GM12873 (cell line): ENCODE data around the gene PPARG.

Experiments
- TF ChIP-seq, protein P1 (sequence below): IDR thresholded peaks from 2 replicates; pipeline ENCODE4 v1.5.1; 2012; ENCODE audit warnings: low read depth, mild to moderate bottlenecking, moderate library complexity, low read length, control low read depth; ENCODE audit not compliant: insufficient read depth; ENCODE audit errors: missing control alignments

PPARG gene

DNA sequence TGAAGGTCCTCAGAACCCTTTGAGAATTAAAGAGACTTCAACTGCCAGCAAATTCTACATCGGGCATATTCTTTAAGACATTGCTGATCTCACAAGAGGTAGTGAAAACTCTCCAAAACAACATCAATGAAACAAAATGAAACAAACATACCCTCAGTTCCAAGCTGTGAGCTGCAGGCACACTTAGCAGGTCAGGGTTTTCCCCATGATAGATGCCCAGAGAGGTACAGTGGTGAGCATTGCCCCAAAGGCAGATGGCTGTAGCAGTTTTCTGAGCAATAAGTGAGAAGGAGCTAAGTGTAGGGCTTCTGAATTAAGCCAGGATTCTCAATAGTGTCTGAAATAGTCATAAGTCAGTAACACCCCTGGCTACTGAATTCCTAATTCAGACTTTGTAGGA, 99.3 kb downstream of the PPARG start:
- TF ChIP-seq, protein P1, sequence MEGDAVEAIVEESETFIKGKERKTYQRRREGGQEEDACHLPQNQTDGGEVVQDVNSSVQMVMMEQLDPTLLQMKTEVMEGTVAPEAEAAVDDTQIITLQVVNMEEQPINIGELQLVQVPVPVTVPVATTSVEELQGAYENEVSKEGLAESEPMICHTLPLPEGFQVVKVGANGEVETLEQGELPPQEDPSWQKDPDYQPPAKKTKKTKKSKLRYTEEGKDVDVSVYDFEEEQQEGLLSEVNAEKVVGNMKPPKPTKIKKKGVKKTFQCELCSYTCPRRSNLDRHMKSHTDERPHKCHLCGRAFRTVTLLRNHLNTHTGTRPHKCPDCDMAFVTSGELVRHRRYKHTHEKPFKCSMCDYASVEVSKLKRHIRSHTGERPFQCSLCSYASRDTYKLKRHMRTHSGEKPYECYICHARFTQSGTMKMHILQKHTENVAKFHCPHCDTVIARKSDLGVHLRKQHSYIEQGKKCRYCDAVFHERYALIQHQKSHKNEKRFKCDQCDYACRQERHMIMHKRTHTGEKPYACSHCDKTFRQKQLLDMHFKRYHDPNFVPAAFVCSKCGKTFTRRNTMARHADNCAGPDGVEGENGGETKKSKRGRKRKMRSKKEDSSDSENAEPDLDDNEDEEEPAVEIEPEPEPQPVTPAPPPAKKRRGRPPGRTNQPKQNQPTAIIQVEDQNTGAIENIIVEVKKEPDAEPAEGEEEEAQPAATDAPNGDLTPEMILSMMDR: no peak

DNA sequence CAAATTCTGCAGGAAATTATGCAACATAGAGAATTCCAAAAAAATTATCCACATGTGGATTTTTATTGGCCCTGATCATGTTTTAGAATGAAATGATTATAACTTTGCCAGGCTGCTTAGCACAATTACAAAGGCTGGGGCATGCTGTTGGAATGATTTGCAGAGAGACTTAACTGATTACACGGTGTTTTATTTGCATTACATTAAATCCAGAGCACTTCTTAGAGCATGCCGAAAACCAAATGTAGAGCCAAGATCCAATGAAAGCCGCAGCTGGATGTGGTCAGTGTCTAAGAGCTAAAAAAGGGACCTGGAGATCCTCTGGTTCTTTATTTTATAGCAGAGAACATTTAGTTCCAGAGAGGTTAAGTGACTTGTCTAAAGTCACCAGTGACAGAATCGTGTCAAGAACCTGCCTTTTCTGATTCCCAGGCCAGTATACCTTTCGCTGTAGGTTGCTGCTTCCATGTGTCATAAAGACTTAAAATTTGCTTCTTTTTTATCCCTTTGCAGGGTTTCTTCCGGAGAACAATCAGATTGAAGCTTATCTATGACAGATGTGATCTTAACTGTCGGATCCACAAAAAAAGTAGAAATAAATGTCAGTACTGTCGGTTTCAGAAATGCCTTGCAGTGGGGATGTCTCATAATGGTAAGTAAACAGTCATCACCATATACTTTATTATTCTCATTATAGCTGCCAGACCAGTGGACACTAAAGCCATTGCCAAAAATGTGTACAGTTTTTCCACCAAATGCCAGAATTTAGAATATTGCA, 103.4 kb downstream of the PPARG start:
- TF ChIP-seq, protein P1: no peak

DNA sequence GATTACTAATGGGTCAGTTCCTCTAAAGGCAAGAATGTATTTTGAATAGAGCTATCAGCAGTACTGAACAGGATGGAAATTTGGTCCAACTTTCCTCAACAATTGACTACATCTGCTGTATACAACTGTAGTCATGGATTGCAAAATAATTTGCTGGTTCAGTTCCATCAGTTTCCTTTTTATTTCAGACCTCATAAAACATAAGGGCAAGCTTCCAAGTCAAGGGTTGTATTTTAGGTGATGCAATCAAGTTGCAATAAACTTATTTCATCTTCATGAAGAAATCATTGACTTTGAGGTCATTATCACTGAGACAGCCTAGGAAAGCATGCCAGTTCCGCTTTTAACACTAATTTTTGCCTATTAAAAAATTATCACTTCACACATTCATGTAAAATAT, 105.0 kb downstream of the PPARG start:
- TF ChIP-seq, protein P1: no peak

DNA sequence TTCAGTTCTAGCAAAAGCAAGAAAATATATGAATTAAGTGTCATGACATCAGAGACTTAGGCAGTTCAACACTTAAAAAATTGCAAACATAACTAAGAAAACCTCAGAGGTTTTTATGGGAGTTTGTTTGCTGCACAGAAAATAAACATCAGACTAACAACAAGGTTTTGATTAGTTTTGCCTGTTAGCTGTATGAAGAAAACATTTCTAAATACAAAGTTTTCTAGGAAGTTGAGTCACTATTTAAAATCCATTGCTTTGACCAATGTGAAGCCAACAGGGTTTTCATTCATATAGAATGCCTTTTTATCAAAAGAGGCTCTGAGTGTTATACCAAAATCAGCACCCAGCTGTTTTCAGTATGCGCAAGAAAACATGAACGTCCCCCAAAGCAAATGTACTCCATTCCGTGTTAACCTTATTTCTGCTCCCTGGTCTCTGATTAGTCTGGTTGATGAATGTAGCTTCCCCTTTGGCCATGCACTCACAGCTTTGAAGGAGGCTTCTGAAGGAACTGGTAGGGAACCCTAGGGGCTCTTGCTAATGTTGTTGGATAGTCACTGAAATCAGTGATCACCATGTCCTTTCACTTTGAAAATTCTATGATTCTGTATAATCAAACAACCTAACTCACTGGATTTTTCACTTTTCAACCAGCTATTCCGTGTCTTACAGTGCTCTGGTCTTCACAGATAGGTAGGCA, 105.8 kb downstream of the PPARG start:
- TF ChIP-seq, protein P1: no peak

DNA sequence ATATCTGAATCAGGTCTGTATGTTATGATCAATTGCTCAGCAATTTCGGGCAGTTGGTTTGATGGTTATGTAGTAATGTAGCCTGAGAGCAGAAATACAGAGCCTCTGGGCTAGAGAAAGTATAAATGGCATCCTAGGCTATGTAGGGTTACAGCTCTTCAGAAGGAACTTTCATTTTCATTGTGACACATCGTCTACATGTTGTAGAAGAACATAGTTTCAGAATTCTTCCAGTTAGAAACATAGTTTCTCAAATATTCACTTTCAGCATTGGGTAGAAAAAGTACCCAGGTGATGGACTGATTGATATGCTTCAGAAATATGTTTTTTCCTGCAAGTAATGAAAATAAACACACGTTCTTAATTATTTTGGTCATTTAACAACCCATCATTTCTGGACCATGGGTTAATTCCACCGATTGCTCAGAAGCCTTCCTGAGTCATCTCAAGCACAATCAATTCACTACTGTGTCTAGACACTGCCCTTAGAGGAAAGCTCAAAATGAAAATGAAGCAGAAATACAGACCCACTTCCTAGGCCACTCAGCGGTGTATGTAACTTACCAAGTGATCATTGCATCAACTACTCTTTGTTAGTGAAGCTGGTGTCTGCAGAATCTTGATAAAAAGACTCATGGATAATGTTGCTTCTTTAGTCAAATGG, 106.6 kb downstream of the PPARG start:
- TF ChIP-seq, protein P1: no peak

DNA sequence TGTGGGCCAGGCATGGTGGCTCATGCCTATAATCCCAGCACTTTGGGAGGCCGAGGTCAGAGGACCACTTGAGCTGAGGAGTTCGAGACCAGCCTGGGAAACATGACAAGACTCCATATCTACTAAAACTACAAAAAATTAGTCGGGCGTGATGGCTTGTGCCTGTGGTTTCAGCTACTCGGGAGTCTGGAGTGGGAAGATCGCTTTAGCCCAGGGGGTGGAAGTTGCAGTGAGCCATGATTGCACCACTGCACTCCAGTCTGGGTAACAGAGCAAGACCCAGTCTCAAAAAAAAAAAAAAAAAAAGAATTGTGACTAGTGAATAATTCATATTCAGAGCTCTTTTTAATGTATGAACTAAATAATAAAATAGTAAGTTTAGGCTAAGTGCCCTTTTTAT, 107.6 kb downstream of the PPARG start:
- TF ChIP-seq, protein P1: no peak

DNA sequence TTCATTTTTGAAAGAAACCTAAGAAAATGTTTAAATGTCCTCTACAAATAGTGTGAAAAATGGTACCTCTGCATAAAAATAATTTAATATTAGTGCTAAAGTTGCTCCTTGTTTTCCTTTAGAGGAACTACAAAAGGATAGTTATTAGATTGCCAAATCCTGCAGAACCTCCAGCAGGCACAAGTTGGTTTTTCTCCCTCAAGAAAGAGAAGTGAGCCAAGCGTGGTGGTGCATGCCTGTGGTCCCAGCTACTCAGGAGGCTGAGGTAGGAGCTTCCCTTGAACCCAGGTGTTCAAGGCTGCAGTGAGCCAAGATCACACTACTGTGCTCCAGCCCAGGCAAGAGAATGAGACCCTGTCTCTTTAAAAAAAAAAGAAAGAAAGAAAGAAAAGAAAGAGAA, 110.4 kb downstream of the PPARG start:
- TF ChIP-seq, protein P1: no peak
